ENCODE data around the gene SYNGR4.
"Not testable (repeated sequence)": the region's sequence is repeated elsewhere in the genome, so short reads cannot be mapped to it uniquely, and the experiment has no call there.

SYNGR4 gene

GRCh38 chr19:48373567-48373966, 9.4 kb downstream of the SYNGR4 start:
- no peak for DNase-seq

GRCh38 chr19:48378194-48378570, 14.0 kb downstream of the SYNGR4 start:
- DNase-seq, result no peak

GRCh38 chr19:48379058-48379457, 14.9 kb downstream of the SYNGR4 start:
- peak; percentile 30 for DNase-seq

- DNase-seq, result no peak
Observed at GRCh38 chr19:48381178-48381950, 17.2 kb downstream of the SYNGR4 start.

- DNase-seq, result no peak
Observed at GRCh38 chr19:48382286-48382685, 18.1 kb downstream of the SYNGR4 start.

GRCh38 chr19:48385461-48386087, 21.4 kb downstream of the SYNGR4 start:
- DNase-seq, result no peak

- no peak for DNase-seq
Observed at GRCh38 chr19:48386981-48387380, 22.8 kb downstream of the SYNGR4 start.

GRCh38 chr19:48390188-48391099, 26.3 kb downstream of the SYNGR4 start:
- DNase-seq, result peak; percentile 76

GRCh38 chr19:48391100-48392005, 27.2 kb downstream of the SYNGR4 start, which contains the start of gene KDELR1:
KDELR1 (minus strand) TSS chr19:48391551; CDS start chr19:48391358, 193 bp downstream.
- DNase-seq, result peak; percentile 78

GRCh38 chr19:48392006-48392344, 27.8 kb downstream of the SYNGR4 start:
- not testable (repeated sequence) for DNase-seq

GRCh38 chr19:48392860-48393558, 28.8 kb downstream of the SYNGR4 start:
- peak; percentile 62 for DNase-seq

GRCh38 chr19:48393559-48394330, 29.6 kb downstream of the SYNGR4 start, which contains the start of gene GRIN2D:
GRIN2D (plus strand) TSS chr19:48393668; CDS start chr19:48398393, 4,725 bp downstream.
- DNase-seq, result peak; percentile 72

- DNase-seq, result peak; percentile 73
Observed at GRCh38 chr19:48394331-48395169, 30.4 kb downstream of the SYNGR4 start.

GRCh38 chr19:48395170-48395455, 30.9 kb downstream of the SYNGR4 start:
- DNase-seq, result peak; percentile 48

GRCh38 chr19:48395499-48395898, 31.3 kb downstream of the SYNGR4 start:
- no peak for DNase-seq

- DNase-seq, result no peak
Observed at GRCh38 chr19:48396016-48396823, 32.1 kb downstream of the SYNGR4 start.

- DNase-seq, result no peak
Observed at GRCh38 chr19:48396824-48397176, 32.6 kb downstream of the SYNGR4 start.

GRCh38 chr19:48397263-48398101, 33.3 kb downstream of the SYNGR4 start:
- DNase-seq, result peak; percentile 37

GRCh38 chr19:48398102-48398374, 33.9 kb downstream of the SYNGR4 start:
- DNase-seq, result no peak

Data from DMS53 (cell line).